Measurements from ENCODE around the gene MFNG. TPM values are rescaled to one million over a fixed set of nuclear protein-coding genes. Genes with fewer than 3 reads are reported as not detected.

The MFNG gene
- total RNA-seq, 1 experiment from 2014 or later: 1.3 TPM

GRCh38 chr22:37492428-37493344, 6.5 kb upstream of the MFNG start:
- H3K36me3 ChIP-seq (replicated peaks; ENCODE audit: control insufficient read depth, insufficient read depth, low read length): no peaks in the 10 kb centered on the region; the same call in 1 of the 2 replicates
- H3K4me3 ChIP-seq (ENCODE audit: insufficient read depth, low read depth, low read length): no peak overlapping the region
- H3K27me3 ChIP-seq (ENCODE audit: control insufficient read depth, insufficient read depth, low read length): no peaks in the 10 kb centered on the region
- peak; percentile 93 for DNase-seq

- Histone ChIP-seq H3K27me3 (ENCODE audit: control insufficient read depth, insufficient read depth, low read length) (no peaks in the 10 kb centered on the region), H3K36me3 (replicated peaks; ENCODE audit: control insufficient read depth, insufficient read depth, low read length) (no peaks in the 10 kb centered on the region; the same call in 1 of the 2 replicates), H3K4me3 (ENCODE audit: insufficient read depth, low read depth, low read length) (no peak overlapping the region)
- no peak for DNase-seq
These were observed 5.6 kb upstream of the MFNG start for GRCh38 chr22:37491559-37492427.

GRCh38 chr22:37491106-37491505, 4.9 kb upstream of the MFNG start:
- peaks cover under 1% of the 10 kb centered on the region; the same call in 1 of the 2 replicates for H3K27me3 ChIP-seq (ENCODE audit: control insufficient read depth, insufficient read depth, low read length)
- H3K36me3 ChIP-seq (replicated peaks; ENCODE audit: control insufficient read depth, insufficient read depth, low read length): no peaks in the 10 kb centered on the region; the same call in 1 of the 2 replicates
- H3K4me3 ChIP-seq (ENCODE audit: insufficient read depth, low read depth, low read length): no peak overlapping the region
- DNase-seq: peak; percentile 62

- peaks cover 3% of the 10 kb centered on the region for H3K27me3 ChIP-seq (ENCODE audit: control insufficient read depth, insufficient read depth, low read length)
- H3K36me3 ChIP-seq (replicated peaks; ENCODE audit: control insufficient read depth, insufficient read depth, low read length): no peaks in the 10 kb centered on the region; the same call in 1 of the 2 replicates
- H3K4me3 ChIP-seq (ENCODE audit: insufficient read depth, low read depth, low read length): no peak overlapping the region
- no peak for DNase-seq
These were observed 3.8 kb upstream of the MFNG start for GRCh38 chr22:37489983-37490382.

- H3K4me3 ChIP-seq (ENCODE audit: insufficient read depth, low read depth, low read length): no peak overlapping the region
- H3K36me3 ChIP-seq (replicated peaks; ENCODE audit: control insufficient read depth, insufficient read depth, low read length): no peaks in the 10 kb centered on the region; the same call in 1 of the 2 replicates
- H3K27me3 ChIP-seq (ENCODE audit: control insufficient read depth, insufficient read depth, low read length): peaks cover 3% of the 10 kb centered on the region
- DNase-seq: peak; percentile 78
These were observed 2.4 kb upstream of the MFNG start for GRCh38 chr22:37488337-37489135.

- DNase-seq: peak; percentile 76
- no peaks in the 10 kb centered on the region; the same call in 1 of the 2 replicates for H3K36me3 ChIP-seq (replicated peaks; ENCODE audit: control insufficient read depth, insufficient read depth, low read length)
- H3K27me3 ChIP-seq (ENCODE audit: control insufficient read depth, insufficient read depth, low read length): peaks cover 3% of the 10 kb centered on the region
- H3K4me3 ChIP-seq (ENCODE audit: insufficient read depth, low read depth, low read length): no peak overlapping the region
These were observed 1.4 kb upstream of the MFNG start for GRCh38 chr22:37487571-37487970.

GRCh38 chr22:37487129-37487528, 945 bp upstream of the MFNG start:
- peaks cover 3% of the 10 kb centered on the region for H3K27me3 ChIP-seq (ENCODE audit: control insufficient read depth, insufficient read depth, low read length)

GRCh38 chr22:37485395-37486223, 575 bp downstream of the MFNG start:
- peak; percentile 79 for DNase-seq
- H3K27me3 ChIP-seq (ENCODE audit: control insufficient read depth, insufficient read depth, low read length): peaks cover 3% of the 10 kb centered on the region
- H3K36me3 ChIP-seq (replicated peaks; ENCODE audit: control insufficient read depth, insufficient read depth, low read length): no peaks in the 10 kb centered on the region
- H3K4me3 ChIP-seq (ENCODE audit: insufficient read depth, low read depth, low read length): no peak overlapping the region

More at GRCh38 chr22:37487129-37487528, 945 bp upstream of the MFNG start:
- Histone ChIP-seq H3K36me3 (replicated peaks; ENCODE audit: control insufficient read depth, insufficient read depth, low read length) (no peaks in the 10 kb centered on the region; the same call in 1 of the 2 replicates), H3K4me3 (ENCODE audit: insufficient read depth, low read depth, low read length) (no peak overlapping the region)
- DNase-seq: no peak

GRCh38 chr22:37484480-37485394, 1.4 kb downstream of the MFNG start:
- H3K27me3 ChIP-seq (ENCODE audit: control insufficient read depth, insufficient read depth, low read length): peaks cover 3% of the 10 kb centered on the region
- no peaks in the 10 kb centered on the region for H3K36me3 ChIP-seq (replicated peaks; ENCODE audit: control insufficient read depth, insufficient read depth, low read length)
- no peak overlapping the region for H3K4me3 ChIP-seq (ENCODE audit: insufficient read depth, low read depth, low read length)
- DNase-seq: no peak

GRCh38 chr22:37483050-37483449, 3.1 kb downstream of the MFNG start:
- H3K36me3 ChIP-seq (replicated peaks; ENCODE audit: control insufficient read depth, insufficient read depth, low read length): no peaks in the 10 kb centered on the region
- no peak for DNase-seq
- H3K27me3 ChIP-seq (ENCODE audit: control insufficient read depth, insufficient read depth, low read length): peaks cover 3% of the 10 kb centered on the region
- H3K4me3 ChIP-seq (ENCODE audit: insufficient read depth, low read depth, low read length): no peak overlapping the region

GRCh38 chr22:37482244-37482643, 3.9 kb downstream of the MFNG start:
- DNase-seq: no peak
- H3K4me3 ChIP-seq (ENCODE audit: insufficient read depth, low read depth, low read length): no peak overlapping the region
- H3K27me3 ChIP-seq (ENCODE audit: control insufficient read depth, insufficient read depth, low read length): peaks cover 3% of the 10 kb centered on the region
- no peaks in the 10 kb centered on the region for H3K36me3 ChIP-seq (replicated peaks; ENCODE audit: control insufficient read depth, insufficient read depth, low read length)

- no peak for DNase-seq
- H3K27me3 ChIP-seq (ENCODE audit: control insufficient read depth, insufficient read depth, low read length): peaks cover 3% of the 10 kb centered on the region
- H3K4me3 ChIP-seq (ENCODE audit: insufficient read depth, low read depth, low read length): no peak overlapping the region
- no peaks in the 10 kb centered on the region for H3K36me3 ChIP-seq (replicated peaks; ENCODE audit: control insufficient read depth, insufficient read depth, low read length)
These were observed 4.8 kb downstream of the MFNG start for GRCh38 chr22:37481347-37481907.
